Heart left ventricle (tissue), 16 donors: ENCODE measurements around the gene ELP6. TPM values are rescaled to one million over a fixed set of nuclear protein-coding genes. Genes with fewer than 3 reads are reported as not detected.
A peak's percentile ranks its signal among the peaks of the same experiment; 100 is the strongest.

Experiments
- ATAC-seq, 4 donors: fragments of 200-7000 bp; cut with Tn5 transposase; one replicate each; pipeline ENCODE4 v1.9.1; 2020 to 2022; ENCODE audit warnings: moderate library complexity in 4 of 4, mild to moderate bottlenecking in 3 of 4, moderate number of reproducible peaks in 1 of 4
- DNase-seq, 5 donors: peaks; one replicate each; pipeline ENCODE4 v3.0.0-alpha.2; 2020
- H3K27ac ChIP-seq, 12 donors: fragments of 200-600 bp; sonication (generic) in 4 of 12; one replicate each; pipeline versions ENCODE4 v1.5.0 to v1.8.0; 2016 to 2022; ENCODE audit warnings: mild to moderate bottlenecking in 2 of 12
- H3K27me3 ChIP-seq, 9 donors: fragments of 200-600 bp; sonication (generic) in 2 of 9; one replicate each; pipeline versions ENCODE4 v1.5.1 to v1.8.0; 2016 to 2022; ENCODE audit warnings: mild to moderate bottlenecking in 3 of 9
- H3K36me3 ChIP-seq, 9 donors: fragments of 200-600 bp; sonication (generic) in 2 of 9; one replicate each; pipeline versions ENCODE4 v1.5.0 to v1.8.0; 2018 to 2022; ENCODE audit warnings: mild to moderate bottlenecking in 2 of 9
- H3K4me1 ChIP-seq, 12 donors: fragments of 200-600 bp; sonication (generic) in 4 of 12; one replicate each; pipeline versions ENCODE4 v1.5.0 to v1.8.0; 2016 to 2022; ENCODE audit warnings: mild to moderate bottlenecking in 3 of 12
- H3K4me3 ChIP-seq, 12 donors: fragments of 200-600 bp; sonication (generic) in 4 of 12; one replicate each; pipeline versions ENCODE4 v1.5.0 to v1.8.0; 2017 to 2022; ENCODE audit warnings: mild to moderate bottlenecking in 9 of 12, moderate library complexity in 4 of 12
- H3K9me3 ChIP-seq, 12 donors: fragments of 200-600 bp; sonication (generic) in 4 of 12; one replicate each; pipeline versions ENCODE4 v1.5.0 to v1.8.0; 2016 to 2022; ENCODE audit warnings: mild to moderate bottlenecking in 1 of 12
- POLR2A ChIP-seq, 2 donors: fragments of 450-650 bp; IDR thresholded peaks; one replicate each; pipeline ENCODE4 v1.6.1; 2017; ENCODE audit warnings: antibody characterized with exemption in 2 of 2, mild to moderate bottlenecking in 2 of 2, moderate library complexity in 2 of 2
- WGBS, 4 donors: extraction: QIAGEN DNeasy Blood & Tissue Kit in 2 of 4; methylation state at CpG; one replicate each; pipeline versions ENCODE4 v1.1.5 to v1.1.7; 2013 to 2018; 5-methylcytosine and 5-hydroxymethylcytosine counted together
- intact Hi-C, 10 donors: fragments of 100-400 bp; cut with DNase I; formaldehyde crosslinking; loops; one replicate each; pipeline versions ENCODE4 v1.11.1 to v1.14.2; 2022
- polyA plus RNA-seq, 2 donors: library from polyadenylated mRNA; stranded (reverse); fragments of 200-250 nt; gene quantifications; one replicate each; pipeline ENCODE4 v1.2.3, GENCODE V29; 2013
- total RNA-seq, 9 donors: library from RNA; depleted of rRNA in 2 of 9; stranded (reverse); fragments of >200 nt in 2 of 9; fragmentation: NEBNext Ultra II Directional in 3 of 9; extraction: Animal tissue kit (Norgen Biotek cat#: 25700) in 3 of 9; gene quantifications; one replicate each; pipeline versions ENCODE4 v1.1.0 to v1.2.4, GENCODE V29; 2016 to 2023
- TF ChIP-seq, protein P1 (sequence below), 12 donors: fragments of 200-600 bp; sonication (generic) in 4 of 12; IDR thresholded peaks; one replicate each; pipeline versions ENCODE4 v1.5.0 to v1.8.0; 2018 to 2022; ENCODE audit warnings: antibody characterized with exemption in 12 of 12, mild to moderate bottlenecking in 5 of 12
- donor health status: ischemic (EF 13 %, LVEDD 7.1; RV severe dilation, severe dysfunction).
- donor health status: healthy with polysubstance abuse.
- donor health status: DM: no; HTN: yes; CAD: no.
- donor health status: DM: no; HTN: no; CAD: no.
- donor health status: ischemic (EF 25% LVEDD 6.9; RV normal size, moderate dysfunction).
- donor health status: ischemic (EF 25% LVEDD 5.7; RV mildly dilated, moderate dysfunction).
- donor health status: healthy.
- donor health status: DM: yes; HTN: yes; CAD: no.
- donor health status: ischemic (EF 35%, LVEDD 5.7; RV mildly dilated, moderate dysfunction).
- donor health status: nonischemic (EF 11% LVEDD 7.7; RV severe dilation, severe dysfunction).
- donor health status: DM: yes; HTN: yes; CAD: no.
- donor health status: PGD.
- donor health status: ischemic (EF 29% LVEDD 5.4; RV normal size, mild dysfunction).
- donor health status: nonischemic (EF 23%, LVEDD 6.1; RV moderate dilation, normal function).

The ELP6 gene
- total and polyA plus RNA-seq, 11 donors, result 14.9 to 33.5 (median 20.0) TPM

DNA sequence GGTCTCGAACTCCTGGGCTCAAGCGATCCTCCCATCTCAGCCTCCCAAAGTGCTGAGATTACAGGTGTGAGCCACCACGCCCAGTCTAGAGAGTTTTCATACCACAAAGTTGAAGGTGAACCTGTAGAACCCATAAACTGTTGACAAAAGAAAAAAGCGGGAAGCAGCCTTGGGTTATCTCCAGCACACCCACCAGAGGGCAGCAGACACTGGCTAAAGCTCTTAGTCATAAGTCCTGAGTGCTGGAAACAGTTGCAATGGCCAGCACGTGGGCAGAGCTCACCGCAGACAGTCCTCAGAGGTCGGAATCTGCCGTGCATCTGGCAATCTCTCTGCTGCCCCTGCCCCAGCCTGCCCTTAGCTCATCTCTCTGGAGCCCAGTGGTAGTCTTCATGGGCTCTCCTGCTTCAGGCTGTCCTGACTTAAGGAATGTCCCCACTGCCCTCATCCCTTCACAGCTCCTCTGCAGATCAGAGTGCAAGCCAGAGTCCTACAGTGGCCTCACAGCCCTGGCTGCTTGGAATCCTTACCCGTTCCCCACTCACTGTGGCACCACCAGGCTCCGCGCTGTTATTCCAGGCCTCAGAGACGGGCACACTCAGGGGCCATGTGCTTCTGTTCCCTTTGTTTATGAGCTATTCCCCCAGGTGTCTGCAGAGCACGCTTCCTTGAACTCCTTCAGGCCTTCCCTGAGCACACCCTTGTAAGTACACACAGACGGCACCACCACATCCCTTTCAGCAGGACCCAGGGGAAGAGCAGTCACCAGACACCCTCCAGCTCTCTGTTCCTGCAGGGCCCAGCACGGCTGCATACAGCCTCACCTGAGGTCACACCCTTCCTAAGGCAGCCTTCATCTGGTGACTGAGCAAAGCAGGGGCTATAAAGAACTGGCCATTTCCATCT is 8.8 kb upstream of the ELP6 start:
- DNase-seq (peak; percentile 73 to 85 (median 81)), ATAC-seq (peak; percentile 69 to 98 (median 95))
- Histone ChIP-seq H3K4me3 (no peak overlapping the region), H3K36me3 (no peaks in the 10 kb centered on the region), H3K27ac (no peak overlapping the region), H3K9me3 (peaks cover 0 to 3% (median 0%) of the 10 kb centered on the region in 12 donors), H3K27me3 (no peaks in the 10 kb centered on the region), H3K4me1 (peaks cover 0 to 8% (median 3%) of the 10 kb centered on the region in 12 donors)
- TF ChIP-seq, protein P1, sequence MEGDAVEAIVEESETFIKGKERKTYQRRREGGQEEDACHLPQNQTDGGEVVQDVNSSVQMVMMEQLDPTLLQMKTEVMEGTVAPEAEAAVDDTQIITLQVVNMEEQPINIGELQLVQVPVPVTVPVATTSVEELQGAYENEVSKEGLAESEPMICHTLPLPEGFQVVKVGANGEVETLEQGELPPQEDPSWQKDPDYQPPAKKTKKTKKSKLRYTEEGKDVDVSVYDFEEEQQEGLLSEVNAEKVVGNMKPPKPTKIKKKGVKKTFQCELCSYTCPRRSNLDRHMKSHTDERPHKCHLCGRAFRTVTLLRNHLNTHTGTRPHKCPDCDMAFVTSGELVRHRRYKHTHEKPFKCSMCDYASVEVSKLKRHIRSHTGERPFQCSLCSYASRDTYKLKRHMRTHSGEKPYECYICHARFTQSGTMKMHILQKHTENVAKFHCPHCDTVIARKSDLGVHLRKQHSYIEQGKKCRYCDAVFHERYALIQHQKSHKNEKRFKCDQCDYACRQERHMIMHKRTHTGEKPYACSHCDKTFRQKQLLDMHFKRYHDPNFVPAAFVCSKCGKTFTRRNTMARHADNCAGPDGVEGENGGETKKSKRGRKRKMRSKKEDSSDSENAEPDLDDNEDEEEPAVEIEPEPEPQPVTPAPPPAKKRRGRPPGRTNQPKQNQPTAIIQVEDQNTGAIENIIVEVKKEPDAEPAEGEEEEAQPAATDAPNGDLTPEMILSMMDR (IDR thresholded peaks at IDR 0.05), result peak; percentile 76 to 94 (median 88)
- TF ChIP-seq POLR2A (IDR thresholded peaks at IDR 0.05), result no peak
- intact Hi-C loops, result loop anchor here (1.0 to 10.0 kb wide), 5 partner anchors 90 to 632 kb away; partner anchors contain the start of gene DHX30 (in 1 of the 10)
- WGBS, 4 donors, result 33 to 51% (median 37%) methylated on average over 11 to 15 of the region's 15 CpGs

DNA sequence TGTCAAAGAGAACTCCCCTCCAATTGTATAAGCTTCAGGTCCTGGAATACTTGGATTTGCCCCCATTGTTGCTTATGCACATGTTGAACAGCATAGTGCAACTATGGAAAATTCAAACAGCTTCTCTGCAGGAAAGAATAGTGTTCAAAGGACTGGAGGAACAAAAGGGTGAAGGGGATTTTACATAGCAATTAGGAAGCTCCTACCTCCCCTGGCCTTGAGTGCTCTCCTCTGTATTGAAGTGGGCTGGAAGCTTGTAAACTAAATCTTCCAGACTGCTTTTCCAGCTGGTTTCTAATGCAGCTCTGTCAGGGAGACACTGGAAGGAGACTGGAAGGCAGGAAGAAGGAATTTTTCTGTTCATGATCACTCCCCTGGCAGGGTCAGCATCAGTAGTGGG is 7.2 kb upstream of the ELP6 start:
- Histone ChIP-seq H3K27ac (no peak overlapping the region), H3K27me3 (no peaks in the 10 kb centered on the region), H3K4me3 (no peak overlapping the region), H3K9me3 (no peaks in the 10 kb centered on the region), H3K4me1 (peaks cover 0 to 8% (median 3%) of the 10 kb centered on the region in 12 donors), H3K36me3 (no peaks in the 10 kb centered on the region)
- no peak for DNase-seq
- ATAC-seq, result no peak
- intact Hi-C loops, result loop anchor here in 4 of 10 donors (5.0 to 10.0 kb wide), 3 partner anchors 92 to 634 kb away; partner anchors contain the start of gene DHX30 (in 1 of the 4)
- TF ChIP-seq, protein P1 (IDR thresholded peaks at IDR 0.05), result no peak
- TF ChIP-seq POLR2A (IDR thresholded peaks at IDR 0.05), result no peak

DNA sequence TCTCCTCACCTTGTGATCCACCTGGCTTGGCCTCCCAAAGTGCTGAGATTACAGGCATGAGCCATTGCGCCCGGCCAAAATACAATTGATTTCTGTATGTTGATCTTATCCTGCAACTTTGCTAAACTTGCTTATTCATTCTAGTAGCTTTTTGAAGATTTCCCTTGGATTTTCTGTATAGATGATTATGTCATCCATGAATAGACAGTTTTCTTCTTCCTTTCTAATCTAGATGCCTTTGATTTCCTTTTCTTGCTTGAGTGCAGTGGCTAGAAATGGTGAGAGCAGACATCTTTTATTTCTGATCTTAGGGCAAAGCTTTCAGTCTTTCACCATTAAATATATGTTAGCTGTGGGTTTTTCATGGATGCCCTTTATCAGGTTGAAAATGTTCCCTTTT is 4.4 kb upstream of the ELP6 start:
- no peak for DNase-seq
- no peaks in the 10 kb centered on the region for H3K27me3 ChIP-seq
- no peak overlapping the region for H3K4me3 ChIP-seq
- peaks cover 0 to 13% (median 3%) of the 10 kb centered on the region in 12 donors for H3K4me1 ChIP-seq
- WGBS, 4 donors, result 90 to 94% (median 92%) methylated on average over 2 of the region's 2 CpGs
- no peaks in the 10 kb centered on the region for H3K36me3 ChIP-seq
- intact Hi-C loops, result no loop called here
- TF ChIP-seq, protein P1 (IDR thresholded peaks at IDR 0.05), result no peak
- TF ChIP-seq POLR2A (IDR thresholded peaks at IDR 0.05), result no peak
- no peaks in the 10 kb centered on the region for H3K9me3 ChIP-seq
- ATAC-seq, result no peak
- no peak overlapping the region for H3K27ac ChIP-seq

DNA sequence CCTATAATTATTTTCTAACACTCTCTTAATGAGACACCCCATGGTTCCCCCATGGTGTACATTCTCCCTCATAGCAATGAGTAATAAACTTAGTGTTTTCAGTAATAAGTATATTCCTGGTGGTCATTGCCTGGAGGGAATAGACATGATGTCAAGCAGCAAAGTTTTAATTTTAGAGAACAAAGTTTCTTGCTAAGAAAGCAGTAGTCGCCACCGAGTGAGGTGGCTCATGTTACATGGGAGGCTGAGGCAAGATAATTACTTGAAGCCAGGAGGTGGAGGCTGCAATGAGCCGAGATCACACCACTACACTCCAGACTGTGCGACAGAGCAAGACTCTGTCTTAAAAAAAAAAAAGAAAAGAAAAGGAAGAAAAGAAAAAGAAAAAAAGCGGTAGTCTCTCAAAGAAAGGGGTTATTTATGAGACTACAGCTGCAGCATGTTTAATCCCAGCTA is 2.4 kb upstream of the ELP6 start:
- TF ChIP-seq POLR2A (IDR thresholded peaks at IDR 0.05), result no peak
- TF ChIP-seq, protein P1 (IDR thresholded peaks at IDR 0.05), result no peak
- intact Hi-C loops, result loop anchor here in 1 of 10 donors (2.0 kb wide), 1 partner anchor 273 kb away; no protein-coding TSS in a partner anchor
- 60 to 69% (median 65%) methylated on average over 5 of the region's 5 CpGs for WGBS, 4 donors
- peaks cover 0 to 3% (median under 1%) of the 10 kb centered on the region in 9 donors for H3K36me3 ChIP-seq
- H3K4me1 ChIP-seq, result peaks cover 0 to 16% (median 8%) of the 10 kb centered on the region in 12 donors
- DNase-seq (no peak), ATAC-seq (no peak)
- H3K9me3 ChIP-seq, result no peaks in the 10 kb centered on the region
- H3K27me3 ChIP-seq, result no peaks in the 10 kb centered on the region
- no peak overlapping the region for H3K27ac ChIP-seq
- H3K4me3 ChIP-seq, result no peak overlapping the region
